VCaP (cell line): ENCODE measurements around the gene CLSTN2.

ENCODE experiments used
- H3K27ac ChIP-seq: fragments of 450-650 bp; 2 replicates; pipeline ENCODE4 v1.5.1; 2017
- TF ChIP-seq, protein P1 (sequence below): fragments of 450-650 bp; conservative IDR thresholded peaks from 2 replicates; pipeline ENCODE4 v1.5.1; 2017; ENCODE audit warnings: mild to moderate bottlenecking, moderate library complexity

The CLSTN2 gene

DNA sequence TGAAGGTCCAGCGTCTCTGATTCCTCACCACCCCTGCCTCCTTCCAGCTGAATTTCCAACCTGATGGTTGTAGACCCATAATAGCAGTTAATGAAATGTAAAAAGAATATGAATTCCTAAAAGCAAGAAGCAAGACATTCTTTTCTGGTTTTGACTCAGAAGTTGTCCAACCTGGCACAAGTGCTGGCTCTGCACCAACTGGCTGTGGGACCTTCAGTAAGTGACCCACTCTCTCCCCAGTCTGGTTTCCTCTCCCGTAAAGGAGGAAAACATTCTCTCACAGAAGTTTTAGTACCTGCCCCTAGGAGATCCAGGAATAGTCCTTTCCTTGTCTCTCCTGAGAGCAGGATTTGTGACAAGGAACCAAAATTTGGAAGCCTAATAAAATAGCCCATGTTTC, 506.0 kb downstream of the CLSTN2 start:
- H3K27ac ChIP-seq = no peak overlapping the region
- TF ChIP-seq, protein P1, sequence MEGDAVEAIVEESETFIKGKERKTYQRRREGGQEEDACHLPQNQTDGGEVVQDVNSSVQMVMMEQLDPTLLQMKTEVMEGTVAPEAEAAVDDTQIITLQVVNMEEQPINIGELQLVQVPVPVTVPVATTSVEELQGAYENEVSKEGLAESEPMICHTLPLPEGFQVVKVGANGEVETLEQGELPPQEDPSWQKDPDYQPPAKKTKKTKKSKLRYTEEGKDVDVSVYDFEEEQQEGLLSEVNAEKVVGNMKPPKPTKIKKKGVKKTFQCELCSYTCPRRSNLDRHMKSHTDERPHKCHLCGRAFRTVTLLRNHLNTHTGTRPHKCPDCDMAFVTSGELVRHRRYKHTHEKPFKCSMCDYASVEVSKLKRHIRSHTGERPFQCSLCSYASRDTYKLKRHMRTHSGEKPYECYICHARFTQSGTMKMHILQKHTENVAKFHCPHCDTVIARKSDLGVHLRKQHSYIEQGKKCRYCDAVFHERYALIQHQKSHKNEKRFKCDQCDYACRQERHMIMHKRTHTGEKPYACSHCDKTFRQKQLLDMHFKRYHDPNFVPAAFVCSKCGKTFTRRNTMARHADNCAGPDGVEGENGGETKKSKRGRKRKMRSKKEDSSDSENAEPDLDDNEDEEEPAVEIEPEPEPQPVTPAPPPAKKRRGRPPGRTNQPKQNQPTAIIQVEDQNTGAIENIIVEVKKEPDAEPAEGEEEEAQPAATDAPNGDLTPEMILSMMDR = no peak

DNA sequence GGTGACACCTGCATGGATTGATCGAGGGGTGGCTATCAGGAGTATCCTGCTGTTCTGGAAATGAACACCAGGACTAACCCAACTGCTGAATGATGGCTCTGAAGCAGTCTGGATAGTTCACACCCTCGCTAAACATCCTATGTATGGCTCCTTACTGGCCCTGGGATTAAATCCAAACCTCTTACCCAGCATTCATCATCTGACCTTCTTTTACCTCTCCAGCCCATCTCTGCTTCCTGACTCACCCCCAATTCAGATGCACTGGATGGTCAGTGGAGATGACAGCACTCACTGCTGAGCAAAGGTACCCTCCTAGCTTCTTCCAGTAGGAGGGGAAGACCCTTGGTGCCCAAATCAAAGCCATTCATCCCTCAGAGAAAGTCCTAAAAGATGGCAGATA, 507.6 kb downstream of the CLSTN2 start:
- TF ChIP-seq, protein P1 = no peak
- H3K27ac ChIP-seq = no peak overlapping the region

DNA sequence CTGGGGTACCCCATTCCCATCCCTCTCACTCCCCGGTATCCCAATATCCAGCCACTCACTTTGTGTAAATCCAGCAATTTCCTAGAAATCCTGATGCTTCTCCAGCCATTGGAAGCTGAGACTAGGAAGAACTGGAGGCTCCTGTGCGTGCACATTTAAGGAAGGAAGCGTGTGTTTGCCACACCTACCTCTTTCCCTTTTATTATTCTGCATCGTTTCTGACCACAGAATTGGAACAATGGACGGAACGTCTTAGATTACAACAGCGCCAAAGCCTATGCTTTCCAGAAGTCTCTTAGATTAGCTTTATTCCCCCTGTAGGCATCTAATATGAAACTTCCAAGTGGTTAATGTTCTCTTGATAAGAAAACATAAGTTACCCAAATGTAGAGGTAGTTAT, 508.1 kb downstream of the CLSTN2 start:
- H3K27ac ChIP-seq = no peak overlapping the region
- TF ChIP-seq, protein P1 = no peak

DNA sequence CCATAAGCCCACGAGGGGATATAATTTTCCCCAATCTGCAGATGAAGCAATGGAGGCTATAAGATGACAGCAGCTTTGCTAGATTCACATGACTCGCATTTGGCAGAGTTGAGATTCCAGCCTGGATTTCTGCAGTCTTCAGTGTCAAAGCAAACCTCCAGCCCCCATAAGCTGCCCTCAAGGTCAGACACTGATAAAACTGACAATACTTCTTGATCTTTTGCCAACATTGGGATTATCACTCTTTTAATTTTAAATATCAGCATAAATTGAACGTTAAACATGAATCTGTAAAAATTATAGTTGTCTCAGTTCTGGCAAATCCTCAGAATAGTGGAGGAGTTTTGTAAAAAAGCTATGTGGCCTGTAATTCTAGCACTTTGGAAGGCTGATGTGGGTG, 508.8 kb downstream of the CLSTN2 start:
- no peak overlapping the region for H3K27ac ChIP-seq
- TF ChIP-seq, protein P1 = no peak

DNA sequence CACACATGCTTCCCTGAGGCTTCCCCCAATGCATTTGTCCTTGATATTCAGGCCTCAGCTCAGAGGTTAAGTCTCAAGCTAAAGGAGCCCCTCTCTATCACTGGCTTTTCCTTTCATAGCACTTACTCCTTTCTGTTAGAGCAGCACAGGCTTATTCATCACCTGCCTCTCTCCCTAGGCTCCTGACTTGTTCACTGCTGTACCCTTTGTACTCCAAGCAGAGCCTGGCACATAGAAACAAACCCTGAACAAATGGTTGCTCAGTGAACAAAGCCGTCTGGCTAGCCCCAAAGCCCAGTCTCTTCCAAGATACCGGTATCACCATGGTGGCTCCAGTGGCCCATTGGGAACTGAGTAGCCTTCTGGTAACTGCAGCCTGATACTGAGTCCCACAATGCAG, 511.7 kb downstream of the CLSTN2 start:
- TF ChIP-seq, protein P1 = no peak

DNA sequence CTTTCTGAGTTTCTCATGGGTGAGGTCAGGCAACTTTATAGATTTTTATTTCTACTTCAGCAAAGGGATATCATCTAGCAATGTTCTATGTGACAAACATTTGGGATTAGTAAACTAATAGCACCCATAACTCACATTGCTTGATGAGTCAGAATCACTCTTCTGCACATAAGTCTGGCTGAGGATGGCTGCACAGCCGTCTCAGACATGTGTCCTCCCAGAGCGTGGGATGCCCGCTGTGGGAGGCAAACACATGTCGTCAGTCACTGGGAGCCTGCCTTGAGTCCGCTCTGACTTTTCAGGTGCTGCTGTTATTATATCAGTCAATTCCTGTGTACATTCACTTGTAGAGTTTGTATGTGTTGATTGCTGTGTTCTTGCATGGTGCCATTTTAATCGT, 512.2 kb downstream of the CLSTN2 start:
- no peak overlapping the region for H3K27ac ChIP-seq
- TF ChIP-seq, protein P1 = no peak

More for the DNA sequence above, 511.7 kb downstream of the CLSTN2 start:
- no peak overlapping the region for H3K27ac ChIP-seq

DNA sequence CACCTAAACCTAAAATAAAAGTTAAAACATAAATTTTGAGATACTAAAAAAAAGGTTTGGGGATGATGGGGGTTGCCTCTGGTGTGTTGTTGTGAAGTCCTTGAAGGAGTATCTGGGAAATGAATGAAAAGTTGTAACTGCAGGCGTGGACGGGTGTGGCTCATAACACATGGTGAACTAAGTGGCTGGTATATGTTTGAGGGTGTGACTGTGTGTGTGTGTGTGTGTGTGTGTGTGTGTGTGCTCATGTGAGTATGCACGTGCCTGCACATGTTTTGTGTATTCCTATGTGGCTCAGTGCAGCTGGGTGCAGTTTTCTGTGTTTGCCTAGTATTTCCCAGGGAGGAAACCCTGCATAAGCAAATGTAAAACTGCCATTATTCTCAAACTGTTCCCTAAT, 513.0 kb downstream of the CLSTN2 start:
- no peak overlapping the region for H3K27ac ChIP-seq
- TF ChIP-seq, protein P1 = no peak
